Transverse colon (tissue), 4 donors: ENCODE measurements around the gene CSN1S1.

ENCODE experiments used
- CTCF ChIP-seq, 5 experiments: fragments of 200-600 bp in 3 of 5; fragments of 450-650 bp in 2 of 5; sonication (generic) in 3 of 5; IDR thresholded peaks; 1 replicate in 2 of 5; 2 replicates in 3 of 5; pipeline ENCODE4 v1.5.1; 2016 to 2017; ENCODE audit warnings: antibody characterized with exemption in 5 of 5, inconsistent platforms in 3 of 5, mild to moderate bottlenecking in 2 of 5, moderate library complexity in 1 of 5
- EP300 ChIP-seq: sonication (generic); formaldehyde crosslinking; IDR thresholded peaks from one replicate; pipeline ENCODE4 v1.6.1; 2017; ENCODE audit warnings: antibody characterized with exemption, low read depth
- POLR2A ChIP-seq: fragments of 450-650 bp; IDR thresholded peaks from one replicate; pipeline ENCODE4 v1.6.1; 2016; ENCODE audit warnings: antibody characterized with exemption, mild to moderate bottlenecking, moderate library complexity
- POLR2AphosphoS5 ChIP-seq, 3 donors: sonication (generic); formaldehyde crosslinking; IDR thresholded peaks; one replicate each; pipeline ENCODE4 v1.6.1; 2016; ENCODE audit warnings: antibody characterized with exemption in 3 of 3

GRCh38 chr4:69934150-69934549 is 3.3 kb downstream of the CSN1S1 start:
- TF ChIP-seq POLR2AphosphoS5 (IDR thresholded peaks at IDR 0.05) (no peak), CTCF (IDR thresholded peaks at IDR 0.05) (no peak), POLR2A (no peak), EP300 (no peak)
